ENCODE measurements around the gene ARVCF.

ARVCF gene

DNA sequence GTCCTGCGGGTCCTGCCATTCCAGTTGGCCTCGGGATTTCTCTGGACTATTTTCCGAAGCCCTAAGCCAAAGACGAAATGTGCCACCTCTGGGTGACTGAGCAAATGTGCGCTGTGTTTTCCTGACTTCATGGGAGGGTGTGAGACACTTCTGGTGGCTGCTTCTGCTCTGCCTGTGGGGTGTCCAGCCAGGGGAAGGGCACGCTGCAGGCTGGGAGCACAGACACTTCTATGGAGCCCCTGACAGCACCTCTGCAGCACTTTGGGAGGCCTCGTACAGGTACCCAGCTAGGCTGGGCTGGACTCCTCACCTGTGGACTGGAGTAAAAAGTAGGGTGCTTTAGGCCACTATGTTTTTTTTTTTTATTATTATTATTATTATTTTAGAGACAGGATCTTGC is 22.0 kb upstream of the ARVCF start:
- no peak for TF ChIP-seq FOXP2 (optimal IDR thresholded peaks at IDR 0.05; ENCODE audit: borderline replicate concordance, extremely low read depth, extremely low read length, insufficient read depth)
- TF ChIP-seq, protein P1, sequence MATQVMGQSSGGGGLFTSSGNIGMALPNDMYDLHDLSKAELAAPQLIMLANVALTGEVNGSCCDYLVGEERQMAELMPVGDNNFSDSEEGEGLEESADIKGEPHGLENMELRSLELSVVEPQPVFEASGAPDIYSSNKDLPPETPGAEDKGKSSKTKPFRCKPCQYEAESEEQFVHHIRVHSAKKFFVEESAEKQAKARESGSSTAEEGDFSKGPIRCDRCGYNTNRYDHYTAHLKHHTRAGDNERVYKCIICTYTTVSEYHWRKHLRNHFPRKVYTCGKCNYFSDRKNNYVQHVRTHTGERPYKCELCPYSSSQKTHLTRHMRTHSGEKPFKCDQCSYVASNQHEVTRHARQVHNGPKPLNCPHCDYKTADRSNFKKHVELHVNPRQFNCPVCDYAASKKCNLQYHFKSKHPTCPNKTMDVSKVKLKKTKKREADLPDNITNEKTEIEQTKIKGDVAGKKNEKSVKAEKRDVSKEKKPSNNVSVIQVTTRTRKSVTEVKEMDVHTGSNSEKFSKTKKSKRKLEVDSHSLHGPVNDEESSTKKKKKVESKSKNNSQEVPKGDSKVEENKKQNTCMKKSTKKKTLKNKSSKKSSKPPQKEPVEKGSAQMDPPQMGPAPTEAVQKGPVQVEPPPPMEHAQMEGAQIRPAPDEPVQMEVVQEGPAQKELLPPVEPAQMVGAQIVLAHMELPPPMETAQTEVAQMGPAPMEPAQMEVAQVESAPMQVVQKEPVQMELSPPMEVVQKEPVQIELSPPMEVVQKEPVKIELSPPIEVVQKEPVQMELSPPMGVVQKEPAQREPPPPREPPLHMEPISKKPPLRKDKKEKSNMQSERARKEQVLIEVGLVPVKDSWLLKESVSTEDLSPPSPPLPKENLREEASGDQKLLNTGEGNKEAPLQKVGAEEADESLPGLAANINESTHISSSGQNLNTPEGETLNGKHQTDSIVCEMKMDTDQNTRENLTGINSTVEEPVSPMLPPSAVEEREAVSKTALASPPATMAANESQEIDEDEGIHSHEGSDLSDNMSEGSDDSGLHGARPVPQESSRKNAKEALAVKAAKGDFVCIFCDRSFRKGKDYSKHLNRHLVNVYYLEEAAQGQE (IDR thresholded peaks at IDR 0.05; ENCODE audit: insufficient read depth in 1 of 2, low read depth in 2 of 2, low read length in 2 of 2): no peak
- no peak for TF ChIP-seq TAF1 (IDR thresholded peaks at IDR 0.05; ENCODE audit: borderline replicate concordance, insufficient read depth, low read length)
- TF ChIP-seq POLR2AphosphoS5 (IDR thresholded peaks at IDR 0.05; ENCODE audit: low read depth, low read length): no peak
- no peak for TF ChIP-seq SIN3A (IDR thresholded peaks at IDR 0.05; ENCODE audit: borderline replicate concordance, insufficient read depth, low read length)

DNA sequence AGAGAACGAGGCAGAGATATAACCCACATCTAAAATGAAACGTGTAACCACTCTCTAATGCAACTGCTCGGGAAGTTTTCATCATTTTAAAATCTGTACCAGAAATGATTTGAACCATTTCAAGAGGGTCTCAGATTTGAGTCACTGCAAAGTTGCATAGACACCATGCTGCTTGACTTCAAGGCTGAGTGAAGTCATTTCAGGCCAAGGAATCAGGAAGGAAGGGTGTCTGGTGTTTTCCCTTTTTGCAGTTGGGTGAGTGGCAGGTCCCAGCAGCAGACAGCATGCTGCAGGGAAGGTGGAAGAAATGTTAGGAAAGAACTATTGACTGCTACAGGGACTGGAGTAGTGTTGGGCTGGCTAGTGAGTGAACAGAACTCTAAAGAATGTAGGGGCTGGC is 20.8 kb upstream of the ARVCF start:
- TF ChIP-seq TAF1 (IDR thresholded peaks at IDR 0.05; ENCODE audit: borderline replicate concordance, insufficient read depth, low read length) (no peak), POLR2AphosphoS5 (IDR thresholded peaks at IDR 0.05; ENCODE audit: low read depth, low read length) (no peak), FOXP2 (optimal IDR thresholded peaks at IDR 0.05; ENCODE audit: borderline replicate concordance, extremely low read depth, extremely low read length, insufficient read depth) (no peak), SIN3A (IDR thresholded peaks at IDR 0.05; ENCODE audit: borderline replicate concordance, insufficient read depth, low read length) (no peak)
- TF ChIP-seq, protein P1 (IDR thresholded peaks at IDR 0.05; ENCODE audit: insufficient read depth in 1 of 2, low read depth in 2 of 2, low read length in 2 of 2): no peak

DNA sequence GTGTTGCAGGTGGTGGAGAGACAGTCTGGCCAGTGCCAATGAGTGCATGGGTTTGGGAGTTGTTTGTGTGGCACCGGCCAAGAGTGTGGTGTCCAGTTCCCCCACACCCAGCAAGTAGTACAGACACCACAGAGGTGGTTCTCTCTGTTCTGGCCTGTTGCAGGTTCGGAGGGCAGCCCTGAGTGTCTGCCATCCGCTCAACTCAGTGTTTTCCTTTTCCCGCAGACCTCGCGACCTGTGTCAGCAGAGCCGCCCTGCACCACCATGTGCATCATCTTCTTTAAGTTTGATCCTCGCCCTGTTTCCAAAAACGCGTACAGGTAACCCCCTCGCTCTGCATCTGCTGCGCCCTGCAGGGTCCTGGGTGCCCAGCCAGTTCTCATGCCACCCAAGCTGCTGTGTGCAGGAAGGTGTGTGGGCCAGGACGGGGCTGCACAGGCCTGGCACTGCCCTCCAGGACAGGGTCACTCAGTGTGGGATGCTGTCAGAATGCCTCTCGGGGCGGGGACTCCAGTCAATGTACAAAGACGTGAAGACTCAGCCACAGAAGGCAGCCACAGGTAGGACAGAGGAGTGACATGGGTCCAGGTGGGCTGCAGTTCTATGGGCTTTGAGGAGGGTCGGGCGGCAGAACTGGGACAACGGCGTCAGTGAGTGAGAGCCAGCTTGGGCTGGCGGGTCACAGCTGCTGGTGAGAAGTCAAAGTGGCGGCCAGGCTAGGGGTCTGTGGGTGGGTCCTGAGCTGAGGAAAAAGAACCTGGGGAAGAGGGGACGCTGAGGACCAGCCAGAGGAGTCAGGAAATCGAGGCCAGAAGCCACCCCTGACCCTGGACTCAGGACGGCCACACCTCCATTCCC is 20.1 kb upstream of the ARVCF start:
- TF ChIP-seq POLR2AphosphoS5 (IDR thresholded peaks at IDR 0.05; ENCODE audit: low read depth, low read length): no peak
- TF ChIP-seq TAF1 (IDR thresholded peaks at IDR 0.05; ENCODE audit: borderline replicate concordance, insufficient read depth, low read length): no peak
- TF ChIP-seq SIN3A (IDR thresholded peaks at IDR 0.05; ENCODE audit: borderline replicate concordance, insufficient read depth, low read length): no peak
- TF ChIP-seq, protein P1 (IDR thresholded peaks at IDR 0.05; ENCODE audit: insufficient read depth in 1 of 2, low read depth in 2 of 2, low read length in 2 of 2): no peak

DNA sequence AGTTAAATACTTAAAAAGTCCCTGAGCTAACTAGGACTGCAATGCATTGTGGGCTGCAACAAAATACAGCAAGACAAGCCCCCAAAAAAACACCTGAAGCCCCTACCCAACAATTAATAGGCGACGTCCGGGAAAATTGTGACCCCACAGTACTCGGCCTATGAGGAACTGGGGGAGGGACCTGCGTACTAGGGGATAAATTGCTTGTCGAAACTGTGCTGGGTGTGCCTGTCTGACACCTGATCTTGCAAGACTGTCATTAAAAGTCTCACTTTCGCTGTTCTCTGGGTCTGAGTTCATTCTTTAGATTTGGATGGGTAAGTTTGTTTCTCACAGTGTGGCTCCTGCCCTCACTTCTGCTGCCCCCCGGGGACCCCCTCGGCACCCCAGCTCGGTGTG is 19.5 kb upstream of the ARVCF start:
- TF ChIP-seq POLR2AphosphoS5 (IDR thresholded peaks at IDR 0.05; ENCODE audit: low read depth, low read length) (no peak), FOXP2 (optimal IDR thresholded peaks at IDR 0.05; ENCODE audit: borderline replicate concordance, extremely low read depth, extremely low read length, insufficient read depth) (no peak), SIN3A (IDR thresholded peaks at IDR 0.05; ENCODE audit: borderline replicate concordance, insufficient read depth, low read length) (no peak), TAF1 (IDR thresholded peaks at IDR 0.05; ENCODE audit: borderline replicate concordance, insufficient read depth, low read length) (no peak)
- TF ChIP-seq, protein P1 (IDR thresholded peaks at IDR 0.05; ENCODE audit: insufficient read depth in 1 of 2, low read depth in 2 of 2, low read length in 2 of 2): no peak

Measured in PFSK-1 (cell line).